GM06990 (cell line): ENCODE data around the gene ATAD3A.

Experiments used
- DNase-seq: peaks from one replicate; pipeline ENCODE4 v3.0.0-alpha.2; 2011; ENCODE audit not compliant: insufficient read length; ENCODE audit errors: extremely low read depth
- H3K27me3 ChIP-seq: replicated peaks from 2 replicates; pipeline ENCODE4 v1.6.0; 2011; ENCODE audit warnings: low read length; ENCODE audit not compliant: control insufficient read depth, insufficient read depth
- H3K36me3 ChIP-seq: 2 replicates; pipeline ENCODE4 v1.5.1; 2011; ENCODE audit warnings: low read length; ENCODE audit not compliant: control insufficient read depth, insufficient read depth
- H3K4me3 ChIP-seq: replicated peaks from 2 replicates; pipeline ENCODE4 v1.5.1; 2011; ENCODE audit warnings: low read depth, mild to moderate bottlenecking, control low read depth, low read length
- TF ChIP-seq, protein P1 (sequence below): IDR thresholded peaks from 2 replicates; pipeline ENCODE4 v1.5.1; 2011; ENCODE audit warnings: low read length, control low read depth, mild to moderate bottlenecking, inconsistent platforms; ENCODE audit not compliant: insufficient read depth, poor library complexity, severe bottlenecking

The ATAD3A gene

DNA sequence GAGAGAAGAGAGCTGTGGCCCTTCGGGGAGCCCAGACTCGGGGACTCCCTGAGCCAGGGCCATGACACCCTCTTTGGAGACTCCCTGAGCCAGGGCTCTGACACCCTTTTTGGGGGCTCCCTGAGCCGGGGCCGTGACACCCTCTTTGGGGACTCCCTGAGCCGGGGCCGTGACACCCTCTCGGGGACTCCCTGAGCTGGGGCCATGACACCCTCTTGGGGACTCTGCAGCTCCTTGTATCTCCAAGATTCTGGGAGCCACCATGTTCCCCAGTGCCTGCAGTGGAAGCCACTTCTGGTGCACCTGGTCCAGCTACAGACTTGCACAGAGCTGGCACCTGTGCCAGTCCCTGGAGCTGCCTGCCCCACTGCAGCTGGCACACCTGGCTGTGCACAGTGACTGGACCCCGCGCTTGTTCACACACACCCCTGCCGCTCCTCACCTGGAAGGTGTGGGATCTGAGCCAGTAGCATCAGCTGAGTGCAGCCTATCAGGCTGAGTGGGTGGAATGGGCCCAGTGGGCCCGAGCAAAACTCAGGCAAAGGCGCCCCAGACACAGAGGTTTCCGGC is 66.5 kb downstream of the ATAD3A start:
- Histone ChIP-seq H3K36me3 (no peaks in the 10 kb centered on the region), H3K27me3 (no peaks in the 10 kb centered on the region), H3K4me3 (no peak overlapping the region)
- TF ChIP-seq, protein P1, sequence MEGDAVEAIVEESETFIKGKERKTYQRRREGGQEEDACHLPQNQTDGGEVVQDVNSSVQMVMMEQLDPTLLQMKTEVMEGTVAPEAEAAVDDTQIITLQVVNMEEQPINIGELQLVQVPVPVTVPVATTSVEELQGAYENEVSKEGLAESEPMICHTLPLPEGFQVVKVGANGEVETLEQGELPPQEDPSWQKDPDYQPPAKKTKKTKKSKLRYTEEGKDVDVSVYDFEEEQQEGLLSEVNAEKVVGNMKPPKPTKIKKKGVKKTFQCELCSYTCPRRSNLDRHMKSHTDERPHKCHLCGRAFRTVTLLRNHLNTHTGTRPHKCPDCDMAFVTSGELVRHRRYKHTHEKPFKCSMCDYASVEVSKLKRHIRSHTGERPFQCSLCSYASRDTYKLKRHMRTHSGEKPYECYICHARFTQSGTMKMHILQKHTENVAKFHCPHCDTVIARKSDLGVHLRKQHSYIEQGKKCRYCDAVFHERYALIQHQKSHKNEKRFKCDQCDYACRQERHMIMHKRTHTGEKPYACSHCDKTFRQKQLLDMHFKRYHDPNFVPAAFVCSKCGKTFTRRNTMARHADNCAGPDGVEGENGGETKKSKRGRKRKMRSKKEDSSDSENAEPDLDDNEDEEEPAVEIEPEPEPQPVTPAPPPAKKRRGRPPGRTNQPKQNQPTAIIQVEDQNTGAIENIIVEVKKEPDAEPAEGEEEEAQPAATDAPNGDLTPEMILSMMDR: no peak
- DNase-seq: no peak

DNA sequence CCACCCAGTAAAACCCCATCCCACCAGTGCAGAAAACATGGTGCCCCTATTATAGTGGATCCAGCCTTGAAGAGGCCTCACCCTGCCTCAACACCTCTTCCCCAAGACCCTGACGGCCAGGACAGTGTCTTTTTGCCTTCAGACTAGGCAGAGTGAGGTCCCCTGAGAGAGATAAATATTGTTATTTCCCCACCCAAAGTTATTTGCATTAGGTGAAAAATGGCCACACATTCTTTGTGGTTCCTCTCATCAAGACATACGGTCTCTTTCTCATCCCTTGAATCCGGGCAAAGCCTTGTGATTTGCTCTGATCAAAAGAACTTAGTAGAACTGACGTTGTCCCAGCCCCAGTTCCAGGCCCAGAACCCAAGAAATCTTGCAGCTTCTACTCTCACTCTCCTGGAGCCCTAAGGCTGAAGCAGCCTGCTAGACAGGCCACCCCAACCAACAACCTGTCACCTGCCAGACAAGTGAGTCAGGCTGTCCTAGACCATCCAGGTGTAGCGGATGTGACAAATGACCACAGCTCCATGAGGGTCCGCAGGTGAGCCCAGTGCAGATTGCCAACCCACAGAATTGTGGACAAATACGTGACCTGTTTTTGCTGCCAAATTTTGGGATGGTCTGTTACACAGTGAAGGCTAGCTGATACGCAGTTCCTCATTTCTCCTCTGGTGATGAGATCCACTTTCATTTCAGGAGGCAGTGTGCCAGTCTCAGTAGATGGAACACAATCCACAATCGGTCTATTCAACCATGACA is 70.8 kb downstream of the ATAD3A start:
- no peaks in the 10 kb centered on the region for H3K36me3 ChIP-seq
- no peak overlapping the region for H3K4me3 ChIP-seq
- TF ChIP-seq, protein P1: no peak
- DNase-seq: no peak
- H3K27me3 ChIP-seq: no peaks in the 10 kb centered on the region

DNA sequence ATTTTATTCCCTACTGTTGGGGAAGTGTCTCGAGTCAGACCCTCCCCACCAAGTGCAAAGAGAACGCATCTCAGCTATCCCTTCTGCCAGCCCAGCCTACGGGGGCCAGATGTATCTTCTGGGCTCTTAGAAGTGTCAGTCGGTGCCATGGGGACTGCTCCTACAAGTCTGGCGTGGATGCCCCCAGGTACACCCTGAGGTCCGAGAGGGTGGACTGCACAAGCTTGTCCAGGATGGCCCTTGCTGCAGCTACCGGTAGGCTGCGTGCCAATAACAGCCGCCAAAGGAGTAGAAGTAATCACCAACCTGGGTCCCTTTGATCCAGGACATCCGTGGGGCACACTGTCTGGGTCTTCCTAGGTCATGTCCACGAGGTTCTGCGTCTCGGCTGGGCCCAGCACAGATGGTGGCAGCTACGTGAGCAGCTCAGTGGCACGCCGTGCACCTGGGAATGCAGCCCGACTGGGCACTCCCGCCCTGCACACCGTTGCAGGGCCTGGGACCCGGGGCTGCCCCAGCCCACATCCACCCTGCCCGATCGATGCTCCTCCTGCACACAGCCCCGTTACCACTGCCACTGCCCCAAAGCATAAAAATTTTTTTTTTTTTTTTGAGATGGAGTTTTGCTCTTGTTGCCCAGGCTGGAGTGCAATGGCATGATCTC is 71.5 kb downstream of the ATAD3A start:
- TF ChIP-seq, protein P1: no peak
- Histone ChIP-seq H3K36me3 (no peaks in the 10 kb centered on the region), H3K4me3 (no peak overlapping the region), H3K27me3 (no peaks in the 10 kb centered on the region)
- DNase-seq: no peak
